ENCODE data around the gene CELF2. TPM values are rescaled to one million over a fixed set of nuclear protein-coding genes. Genes with fewer than 3 reads are reported as not detected.

The CELF2 gene
- total RNA-seq, 4 donors from 2014 or later: 27.0 to 44.1 (median 31.3) TPM

DNA sequence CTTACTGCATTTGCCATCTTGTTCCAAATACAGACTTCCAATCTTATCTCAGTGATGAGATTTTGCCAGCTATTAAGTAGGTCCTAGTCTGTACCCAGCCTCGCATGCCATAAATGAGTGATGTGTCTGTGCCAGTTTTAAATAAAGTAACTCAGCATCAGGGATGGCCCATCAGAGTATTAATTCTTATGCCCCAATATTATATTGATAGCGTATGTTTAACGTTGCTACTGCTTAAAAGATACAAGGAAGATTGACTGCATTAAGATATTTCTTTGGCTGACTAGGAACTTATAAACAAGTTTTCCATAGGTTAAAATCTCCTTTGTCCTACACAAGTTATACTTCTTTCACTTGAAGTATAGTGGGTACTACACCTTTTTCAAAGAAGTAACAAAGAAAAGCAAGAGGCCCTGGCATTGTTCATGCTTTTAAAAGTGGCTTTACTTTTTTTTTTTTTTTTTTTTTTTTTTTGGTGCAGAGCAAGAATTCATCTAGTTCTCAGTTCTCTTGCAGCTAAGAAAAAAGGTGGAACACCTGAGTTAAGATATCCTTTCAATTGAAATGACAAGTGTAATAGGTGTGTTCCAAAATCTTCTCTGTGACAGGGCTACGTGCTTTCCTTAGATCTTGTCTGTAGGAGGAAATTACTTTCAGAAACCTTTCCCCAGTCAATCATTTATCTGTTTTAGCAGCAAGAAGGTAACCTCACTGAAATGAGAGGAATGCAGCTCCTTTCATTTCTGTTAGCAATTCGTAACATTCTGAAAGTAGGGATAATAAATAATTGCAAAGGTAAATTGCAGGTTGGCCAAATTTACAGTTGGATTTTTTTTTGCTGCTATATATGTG is 245.0 kb downstream of the CELF2 start:
- WGBS, 2 donors (ENCODE audit: low coverage in 1 of 2): 83 to 93% methylated on average over 4 to 5 of the region's 5 CpGs
- in situ Hi-C loops (cut with MboI; ENCODE audit: low pct_ligation_motif_present in 1 of 4, low pct_unique_long_range_greater_than_20kb in 1 of 4, low sequenced_read_pairs in 3 of 4) (loop anchor here in 1 of 4 donors (25.0 kb wide), 1 partner anchor 1925 kb away; no protein-coding TSS in a partner anchor), intact Hi-C loops (cut with DNase I; ENCODE audit: low total_unique reads) (no loop called here)
- Histone ChIP-seq H3K4me3 (no peak overlapping the region), H3K4me1 (peaks cover 0 to 18% (median 5%) of the 10 kb centered on the region in 4 donors), H3K27ac (no peak overlapping the region), H3K27me3 (no peaks in the 10 kb centered on the region), H3K9me3 (no peaks in the 10 kb centered on the region), H3K36me3 (peaks cover 0 to 18% (median 6%) of the 10 kb centered on the region in 4 donors)
- DNase-seq: no peak
- TF ChIP-seq POLR2AphosphoS5 (IDR thresholded peaks at IDR 0.05) (no peak), POLR2A (IDR thresholded peaks at IDR 0.05) (no peak), EP300 (IDR thresholded peaks at IDR 0.05; ENCODE audit: low read depth) (no peak)
- TF ChIP-seq, protein P1, sequence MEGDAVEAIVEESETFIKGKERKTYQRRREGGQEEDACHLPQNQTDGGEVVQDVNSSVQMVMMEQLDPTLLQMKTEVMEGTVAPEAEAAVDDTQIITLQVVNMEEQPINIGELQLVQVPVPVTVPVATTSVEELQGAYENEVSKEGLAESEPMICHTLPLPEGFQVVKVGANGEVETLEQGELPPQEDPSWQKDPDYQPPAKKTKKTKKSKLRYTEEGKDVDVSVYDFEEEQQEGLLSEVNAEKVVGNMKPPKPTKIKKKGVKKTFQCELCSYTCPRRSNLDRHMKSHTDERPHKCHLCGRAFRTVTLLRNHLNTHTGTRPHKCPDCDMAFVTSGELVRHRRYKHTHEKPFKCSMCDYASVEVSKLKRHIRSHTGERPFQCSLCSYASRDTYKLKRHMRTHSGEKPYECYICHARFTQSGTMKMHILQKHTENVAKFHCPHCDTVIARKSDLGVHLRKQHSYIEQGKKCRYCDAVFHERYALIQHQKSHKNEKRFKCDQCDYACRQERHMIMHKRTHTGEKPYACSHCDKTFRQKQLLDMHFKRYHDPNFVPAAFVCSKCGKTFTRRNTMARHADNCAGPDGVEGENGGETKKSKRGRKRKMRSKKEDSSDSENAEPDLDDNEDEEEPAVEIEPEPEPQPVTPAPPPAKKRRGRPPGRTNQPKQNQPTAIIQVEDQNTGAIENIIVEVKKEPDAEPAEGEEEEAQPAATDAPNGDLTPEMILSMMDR (IDR thresholded peaks at IDR 0.05): no peak

DNA sequence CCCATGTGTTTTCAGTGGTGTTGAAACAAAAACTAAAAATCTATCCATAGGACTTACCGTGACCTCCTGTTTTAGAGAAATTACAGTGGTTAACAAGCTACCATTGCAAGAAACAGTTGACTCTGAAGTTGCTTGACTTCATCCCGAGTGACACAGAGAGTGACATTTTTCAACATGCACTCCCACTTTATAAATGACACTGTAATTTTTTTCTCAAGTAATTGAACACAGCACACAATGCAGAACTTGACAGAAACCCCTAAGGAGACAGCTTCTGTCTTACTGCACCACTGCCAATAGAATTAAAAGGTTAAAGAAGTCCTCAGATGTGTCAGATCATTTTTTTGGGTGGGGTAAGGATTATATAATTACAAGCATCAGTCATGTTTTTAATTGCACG is 246.1 kb downstream of the CELF2 start:
- 61 to 71% methylated on average over 3 of the region's 3 CpGs for WGBS, 2 donors (ENCODE audit: low coverage in 1 of 2)
- Histone ChIP-seq H3K27me3 (no peaks in the 10 kb centered on the region), H3K9me3 (no peaks in the 10 kb centered on the region), H3K27ac (no peak overlapping the region), H3K4me3 (no peak overlapping the region), H3K4me1 (peaks cover 0 to 18% (median 5%) of the 10 kb centered on the region in 4 donors), H3K36me3 (peaks cover 0 to 12% (median 3%) of the 10 kb centered on the region in 4 donors)
- intact Hi-C loops (cut with DNase I; ENCODE audit: low total_unique reads): no loop called here
- TF ChIP-seq, protein P1 (IDR thresholded peaks at IDR 0.05): no peak
- TF ChIP-seq POLR2AphosphoS5 (IDR thresholded peaks at IDR 0.05) (no peak), EP300 (IDR thresholded peaks at IDR 0.05; ENCODE audit: low read depth) (no peak), POLR2A (IDR thresholded peaks at IDR 0.05) (no peak)
- no peak for DNase-seq
- in situ Hi-C loops (cut with MboI; ENCODE audit: low pct_ligation_motif_present in 1 of 4, low pct_unique_long_range_greater_than_20kb in 1 of 4, low sequenced_read_pairs in 3 of 4): loop anchor here in 1 of 4 donors (25.0 kb wide), 1 partner anchor 1926 kb away; no protein-coding TSS in a partner anchor

DNA sequence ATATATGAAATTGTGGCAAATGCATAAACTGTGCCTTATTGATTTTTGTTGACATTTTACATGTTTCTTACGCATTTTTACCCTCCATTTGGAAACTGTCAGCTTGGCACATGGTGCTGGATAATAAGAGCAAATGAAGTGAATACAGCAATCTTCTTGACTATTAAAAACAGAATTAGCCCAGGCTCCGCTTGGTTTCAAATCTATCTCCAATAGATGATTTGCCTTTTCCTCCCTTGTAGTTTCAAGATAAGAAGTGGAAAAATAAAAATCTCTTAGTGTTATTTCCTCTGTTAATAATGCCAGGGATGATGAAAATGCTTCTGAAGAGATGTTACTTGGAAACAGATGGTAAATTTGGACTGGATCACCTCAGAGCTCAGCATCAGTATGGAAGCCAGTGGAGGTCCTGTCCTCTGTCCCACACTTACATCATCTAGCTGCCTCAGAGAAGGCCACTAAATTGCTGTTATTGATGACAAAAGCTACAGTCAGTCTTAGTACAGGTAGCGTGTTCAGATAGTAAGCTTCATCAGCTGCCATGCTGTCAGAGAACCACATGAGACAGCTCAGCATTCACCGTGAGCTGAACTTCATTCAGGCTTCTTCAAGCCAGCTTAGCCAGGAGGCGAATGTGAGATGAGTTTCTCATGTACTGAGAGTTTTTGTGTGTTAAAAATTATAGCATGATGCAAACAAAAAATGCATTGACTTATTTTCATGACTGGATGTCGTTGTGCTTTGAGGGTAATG is 246.8 kb downstream of the CELF2 start:
- H3K27ac ChIP-seq: no peak overlapping the region
- H3K36me3 ChIP-seq: peaks cover 0 to 8% (median under 1%) of the 10 kb centered on the region in 4 donors
- 79 to 97% methylated on average over 3 to 6 of the region's 6 CpGs for WGBS, 2 donors (ENCODE audit: low coverage in 1 of 2)
- H3K4me1 ChIP-seq: peaks cover 0 to 18% (median 5%) of the 10 kb centered on the region in 4 donors
- no peak overlapping the region for H3K4me3 ChIP-seq
- DNase-seq: no peak
- intact Hi-C loops (cut with DNase I; ENCODE audit: low total_unique reads): no loop called here
- no peaks in the 10 kb centered on the region for H3K27me3 ChIP-seq
- H3K9me3 ChIP-seq: no peaks in the 10 kb centered on the region
- in situ Hi-C loops (cut with MboI; ENCODE audit: low pct_ligation_motif_present in 1 of 4, low pct_unique_long_range_greater_than_20kb in 1 of 4, low sequenced_read_pairs in 3 of 4): loop anchor here in 1 of 4 donors (25.0 kb wide), 1 partner anchor 1927 kb away; no protein-coding TSS in a partner anchor
- TF ChIP-seq POLR2A (IDR thresholded peaks at IDR 0.05): no peak
- TF ChIP-seq, protein P1 (IDR thresholded peaks at IDR 0.05): no peak
- TF ChIP-seq EP300 (IDR thresholded peaks at IDR 0.05; ENCODE audit: low read depth): no peak
- no peak for TF ChIP-seq POLR2AphosphoS5 (IDR thresholded peaks at IDR 0.05)

DNA sequence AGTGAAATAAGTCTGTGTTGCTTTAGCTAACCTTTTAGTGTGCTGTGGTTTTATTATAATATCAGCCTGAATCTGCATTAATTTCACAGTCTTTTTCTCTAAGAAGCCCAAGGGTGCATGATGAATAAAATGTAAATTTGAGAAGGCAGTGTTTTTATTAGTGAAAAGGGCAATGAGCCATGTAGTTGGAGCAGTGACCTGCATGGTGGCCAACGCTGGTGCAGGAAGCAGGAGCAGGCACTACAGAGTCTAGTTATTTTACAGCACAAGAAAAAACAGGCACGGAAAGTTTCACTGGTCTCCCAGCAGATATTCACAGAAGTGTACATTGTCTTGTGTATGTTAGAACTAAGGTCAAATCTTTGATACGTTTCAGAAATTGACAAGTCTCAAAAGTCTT is 247.8 kb downstream of the CELF2 start:
- no peak for TF ChIP-seq POLR2A (IDR thresholded peaks at IDR 0.05)
- no peak for TF ChIP-seq EP300 (IDR thresholded peaks at IDR 0.05; ENCODE audit: low read depth)
- TF ChIP-seq, protein P1 (IDR thresholded peaks at IDR 0.05): no peak
- TF ChIP-seq POLR2AphosphoS5 (IDR thresholded peaks at IDR 0.05): no peak
- H3K36me3 ChIP-seq: peaks cover 0 to 8% (median 0%) of the 10 kb centered on the region in 4 donors
- DNase-seq: no peak
- in situ Hi-C loops (cut with MboI; ENCODE audit: low pct_ligation_motif_present in 1 of 4, low pct_unique_long_range_greater_than_20kb in 1 of 4, low sequenced_read_pairs in 3 of 4): loop anchor here in 1 of 4 donors (25.0 kb wide), 1 partner anchor 1928 kb away; no protein-coding TSS in a partner anchor
- no peaks in the 10 kb centered on the region for H3K27me3 ChIP-seq
- no peak overlapping the region for H3K27ac ChIP-seq
- H3K4me3 ChIP-seq: no peak overlapping the region
- peaks cover 0 to 24% (median 5%) of the 10 kb centered on the region in 4 donors for H3K4me1 ChIP-seq
- intact Hi-C loops (cut with DNase I; ENCODE audit: low total_unique reads): no loop called here
- H3K9me3 ChIP-seq: no peaks in the 10 kb centered on the region
- 61 to 62% methylated on average over 3 of the region's 3 CpGs for WGBS, 2 donors (ENCODE audit: low coverage in 1 of 2)
